Germinal center (tissue), 1 donor: ENCODE data around the gene FMNL3.
"Not testable (repeated sequence)": the region's sequence is repeated elsewhere in the genome, so short reads cannot be mapped to it uniquely, and the experiment has no call there.

ENCODE experiments used
- DNase-seq: peaks from one replicate; pipeline ENCODE4 v3.0.0; 2012; ENCODE audit warnings: mixed read lengths, low spot score

Gene FMNL3

GRCh38 chr12:49632986-49633702, 74.1 kb downstream of the FMNL3 start:
- DNase-seq = no peak

- no peak for DNase-seq
Measured at GRCh38 chr12:49632401-49632800, 74.8 kb downstream of the FMNL3 start.

GRCh38 chr12:49631336-49631907, 75.8 kb downstream of the FMNL3 start:
- DNase-seq = no peak

GRCh38 chr12:49627752-49628360, 79.3 kb downstream of the FMNL3 start:
- no peak for DNase-seq

- no peak for DNase-seq
Measured at GRCh38 chr12:49626836-49627235, 80.4 kb downstream of the FMNL3 start.

GRCh38 chr12:49626169-49626835, 80.9 kb downstream of the FMNL3 start:
- no peak for DNase-seq

- no peak for DNase-seq
Measured at GRCh38 chr12:49624921-49625577, 82.2 kb downstream of the FMNL3 start.

GRCh38 chr12:49623142-49623904, 83.9 kb downstream of the FMNL3 start, which contains the start of gene PRPF40B:
TSS of gene PRPF40B (plus strand) at chr12:49623561. CDS start at chr12:49623591, 30 bp downstream.
- DNase-seq = peak; percentile 96

GRCh38 chr12:49622501-49623141, 84.6 kb downstream of the FMNL3 start:
- peak; percentile 65 for DNase-seq

- DNase-seq = no peak
Measured at GRCh38 chr12:49621651-49622500, 85.3 kb downstream of the FMNL3 start.

- DNase-seq = no peak
Measured at GRCh38 chr12:49619286-49619685, 87.9 kb downstream of the FMNL3 start.

GRCh38 chr12:49618576-49618975, 88.6 kb downstream of the FMNL3 start:
- DNase-seq = no peak

GRCh38 chr12:49616533-49617219, 90.5 kb downstream of the FMNL3 start:
- no peak for DNase-seq

GRCh38 chr12:49615725-49616124, 91.5 kb downstream of the FMNL3 start:
- no peak for DNase-seq

- no peak for DNase-seq
Measured at GRCh38 chr12:49612210-49612609, 95.0 kb downstream of the FMNL3 start.

GRCh38 chr12:49610785-49611184, 96.4 kb downstream of the FMNL3 start:
- not testable (repeated sequence) for DNase-seq

GRCh38 chr12:49609875-49610154, 97.4 kb downstream of the FMNL3 start:
- no peak for DNase-seq

GRCh38 chr12:49609059-49609874, 97.9 kb downstream of the FMNL3 start:
- DNase-seq = no peak

- not testable (repeated sequence) for DNase-seq
Measured at GRCh38 chr12:49605539-49605938, 101.7 kb downstream of the FMNL3 start, which contains the start of gene FAM186B. TSS of gene FAM186B (minus strand) at chr12:49605639. CDS start at chr12:49605477, 162 bp downstream.
